ENCODE data around the gene MIAT.

The MIAT gene

GRCh38 chr22:26685601-26686000 lies 28.2 kb downstream of the MIAT start:
- no peak for TF ChIP-seq CTCF (IDR thresholded peaks at IDR 0.05; ENCODE audit: low read length)
- no peak for TF ChIP-seq EZH2 (optimal IDR thresholded peaks at IDR 0.05; ENCODE audit: low read depth, low read length)
- TF ChIP-seq EZH2phosphoT487 (IDR thresholded peaks at IDR 0.05; ENCODE audit: low read length) = no peak
- Histone ChIP-seq H3K27ac (ENCODE audit: low read length) (no peak overlapping the region), H3K79me2 (ENCODE audit: low read length) (peaks cover 23% of the 10 kb centered on the region), H3K4me2 (ENCODE audit: low read depth, low read length) (no peak overlapping the region), H3F3A (ENCODE audit: insufficient read depth, low read length) (no peaks in the 10 kb centered on the region), H3K4me1 (ENCODE audit: low read length) (peaks cover 7% of the 10 kb centered on the region), H3K9me2 (replicated peaks; ENCODE audit: insufficient read depth, low read length) (no peaks in the 10 kb centered on the region), H2AFZ (ENCODE audit: low read length) (no peak overlapping the region), H3K9ac (ENCODE audit: low read length) (no peak overlapping the region), H3K9me3 (replicated peaks; ENCODE audit: insufficient read depth, low read length) (no peaks in the 10 kb centered on the region), H3K27me3 (replicated peaks; ENCODE audit: insufficient read depth, low read length) (no peaks in the 10 kb centered on the region), H4K20me1 (ENCODE audit: insufficient read depth, low read length) (no peaks in the 10 kb centered on the region), H3K4me3 (ENCODE audit: low read length) (no peak overlapping the region), H3K36me3 (replicated peaks; ENCODE audit: insufficient read depth, low read length) (no peaks in the 10 kb centered on the region)
- DNase-seq = no peak

- no peak overlapping the region for H3K4me2 ChIP-seq (ENCODE audit: low read depth, low read length)
- no peaks in the 10 kb centered on the region for H3K9me3 ChIP-seq (replicated peaks; ENCODE audit: insufficient read depth, low read length)
- no peaks in the 10 kb centered on the region for H4K20me1 ChIP-seq (ENCODE audit: insufficient read depth, low read length)
- H3K79me2 ChIP-seq (ENCODE audit: low read length) = peaks cover 23% of the 10 kb centered on the region
- no peak overlapping the region for H3K9ac ChIP-seq (ENCODE audit: low read length)
- H3K4me3 ChIP-seq (ENCODE audit: low read length) = no peak overlapping the region
- peaks cover 7% of the 10 kb centered on the region for H3K4me1 ChIP-seq (ENCODE audit: low read length)
- DNase-seq = no peak
- H3K27me3 ChIP-seq (replicated peaks; ENCODE audit: insufficient read depth, low read length) = no peaks in the 10 kb centered on the region
- H3F3A ChIP-seq (ENCODE audit: insufficient read depth, low read length) = no peaks in the 10 kb centered on the region
- no peaks in the 10 kb centered on the region for H3K9me2 ChIP-seq (replicated peaks; ENCODE audit: insufficient read depth, low read length)
- no peaks in the 10 kb centered on the region for H3K36me3 ChIP-seq (replicated peaks; ENCODE audit: insufficient read depth, low read length)
- no peak overlapping the region for H3K27ac ChIP-seq (ENCODE audit: low read length)
- TF ChIP-seq EZH2phosphoT487 (IDR thresholded peaks at IDR 0.05; ENCODE audit: low read length) (no peak), EZH2 (optimal IDR thresholded peaks at IDR 0.05; ENCODE audit: low read depth, low read length) (no peak), CTCF (IDR thresholded peaks at IDR 0.05; ENCODE audit: low read length) (no peak)
- H2AFZ ChIP-seq (ENCODE audit: low read length) = no peak overlapping the region
Observed at GRCh38 chr22:26687439-26687838, 30.1 kb downstream of the MIAT start.

GRCh38 chr22:26689513-26690301 lies 32.3 kb downstream of the MIAT start:
- Histone ChIP-seq H4K20me1 (ENCODE audit: insufficient read depth, low read length) (no peaks in the 10 kb centered on the region), H2AFZ (ENCODE audit: low read length) (no peak overlapping the region), H3K4me1 (ENCODE audit: low read length) (peaks cover 7% of the 10 kb centered on the region), H3K79me2 (ENCODE audit: low read length) (peaks cover 17% of the 10 kb centered on the region), H3K9ac (ENCODE audit: low read length) (no peak overlapping the region), H3F3A (ENCODE audit: insufficient read depth, low read length) (no peaks in the 10 kb centered on the region), H3K4me3 (ENCODE audit: low read length) (no peak overlapping the region), H3K27me3 (replicated peaks; ENCODE audit: insufficient read depth, low read length) (no peaks in the 10 kb centered on the region), H3K9me2 (replicated peaks; ENCODE audit: insufficient read depth, low read length) (no peaks in the 10 kb centered on the region), H3K9me3 (replicated peaks; ENCODE audit: insufficient read depth, low read length) (no peaks in the 10 kb centered on the region), H3K4me2 (ENCODE audit: low read depth, low read length) (no peak overlapping the region), H3K27ac (ENCODE audit: low read length) (no peak overlapping the region), H3K36me3 (replicated peaks; ENCODE audit: insufficient read depth, low read length) (no peaks in the 10 kb centered on the region)
- DNase-seq = no peak
- TF ChIP-seq EZH2phosphoT487 (IDR thresholded peaks at IDR 0.05; ENCODE audit: low read length) = no peak
- TF ChIP-seq CTCF (IDR thresholded peaks at IDR 0.05; ENCODE audit: low read length) = no peak
- TF ChIP-seq EZH2 (optimal IDR thresholded peaks at IDR 0.05; ENCODE audit: low read depth, low read length) = no peak
